Thoracic aorta (tissue), 2 donors: ENCODE results near the gene SLX9. TPM values are rescaled to one million over a fixed set of nuclear protein-coding genes. Genes with fewer than 3 reads are reported as not detected.

ENCODE experiments used
- ATAC-seq: fragments of 150-250 bp; one replicate; pipeline ENCODE4 v1.8.0; 2017; ENCODE audit warnings: low read depth; ENCODE audit not compliant: insufficient number of reproducible peaks, low FRiP score
- DNase-seq: peaks from one replicate; pipeline ENCODE4 v3.0.0-alpha.2; 2020; ENCODE audit warnings: low spot score
- H3K27ac ChIP-seq, 2 donors: fragments of 200-600 bp; sonication (generic); 1 replicate in 1 of 2; 2 replicates in 1 of 2; pipeline ENCODE4 v1.5.1; 2016; ENCODE audit warnings: mild to moderate bottlenecking in 2 of 2, moderate library complexity in 2 of 2
- H3K27me3 ChIP-seq: fragments of 200-600 bp; sonication (generic); replicated peaks from 2 replicates; pipeline ENCODE4 v1.6.0; 2016; ENCODE audit warnings: mild to moderate bottlenecking; ENCODE audit not compliant: insufficient read depth
- H3K36me3 ChIP-seq: fragments of 200-600 bp; sonication (generic); one replicate; pipeline ENCODE4 v1.5.1; 2016
- H3K4me1 ChIP-seq, 2 donors: fragments of 200-600 bp; sonication (generic); 1 replicate in 1 of 2; 2 replicates in 1 of 2; pipeline versions ENCODE4 v1.5.1 to v1.6.0; 2016; ENCODE audit warnings: low read depth in 2 of 2, mild to moderate bottlenecking in 1 of 2; ENCODE audit not compliant: control insufficient read depth in 1 of 2
- H3K4me3 ChIP-seq: fragments of 200-600 bp; sonication (generic); 2 replicates; pipeline ENCODE4 v1.5.1; 2016; ENCODE audit warnings: mild to moderate bottlenecking
- H3K9me3 ChIP-seq: fragments of 200-600 bp; sonication (generic); 2 replicates; pipeline ENCODE4 v1.5.1; 2016
- total RNA-seq, 2 donors: library from RNA; depleted of rRNA; stranded (reverse); fragments of >200 nt; gene quantifications; one replicate each; pipeline versions ENCODE4 v1.1.0 to v1.2.3, GENCODE V29; 2016
- TF ChIP-seq, protein P1 (sequence below): fragments of 200-600 bp; sonication (generic); IDR thresholded peaks from one replicate; pipeline ENCODE4 v1.5.1; 2019; ENCODE audit warnings: antibody characterized with exemption

The SLX9 gene
- total RNA-seq, 2 donors from 2014 or later = 5.9 to 10.6 TPM

GRCh38 chr21:44950351-44950750, 10.5 kb downstream of the SLX9 start:
- ATAC-seq = no peak
- TF ChIP-seq, protein P1, sequence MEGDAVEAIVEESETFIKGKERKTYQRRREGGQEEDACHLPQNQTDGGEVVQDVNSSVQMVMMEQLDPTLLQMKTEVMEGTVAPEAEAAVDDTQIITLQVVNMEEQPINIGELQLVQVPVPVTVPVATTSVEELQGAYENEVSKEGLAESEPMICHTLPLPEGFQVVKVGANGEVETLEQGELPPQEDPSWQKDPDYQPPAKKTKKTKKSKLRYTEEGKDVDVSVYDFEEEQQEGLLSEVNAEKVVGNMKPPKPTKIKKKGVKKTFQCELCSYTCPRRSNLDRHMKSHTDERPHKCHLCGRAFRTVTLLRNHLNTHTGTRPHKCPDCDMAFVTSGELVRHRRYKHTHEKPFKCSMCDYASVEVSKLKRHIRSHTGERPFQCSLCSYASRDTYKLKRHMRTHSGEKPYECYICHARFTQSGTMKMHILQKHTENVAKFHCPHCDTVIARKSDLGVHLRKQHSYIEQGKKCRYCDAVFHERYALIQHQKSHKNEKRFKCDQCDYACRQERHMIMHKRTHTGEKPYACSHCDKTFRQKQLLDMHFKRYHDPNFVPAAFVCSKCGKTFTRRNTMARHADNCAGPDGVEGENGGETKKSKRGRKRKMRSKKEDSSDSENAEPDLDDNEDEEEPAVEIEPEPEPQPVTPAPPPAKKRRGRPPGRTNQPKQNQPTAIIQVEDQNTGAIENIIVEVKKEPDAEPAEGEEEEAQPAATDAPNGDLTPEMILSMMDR = no peak

DNA sequence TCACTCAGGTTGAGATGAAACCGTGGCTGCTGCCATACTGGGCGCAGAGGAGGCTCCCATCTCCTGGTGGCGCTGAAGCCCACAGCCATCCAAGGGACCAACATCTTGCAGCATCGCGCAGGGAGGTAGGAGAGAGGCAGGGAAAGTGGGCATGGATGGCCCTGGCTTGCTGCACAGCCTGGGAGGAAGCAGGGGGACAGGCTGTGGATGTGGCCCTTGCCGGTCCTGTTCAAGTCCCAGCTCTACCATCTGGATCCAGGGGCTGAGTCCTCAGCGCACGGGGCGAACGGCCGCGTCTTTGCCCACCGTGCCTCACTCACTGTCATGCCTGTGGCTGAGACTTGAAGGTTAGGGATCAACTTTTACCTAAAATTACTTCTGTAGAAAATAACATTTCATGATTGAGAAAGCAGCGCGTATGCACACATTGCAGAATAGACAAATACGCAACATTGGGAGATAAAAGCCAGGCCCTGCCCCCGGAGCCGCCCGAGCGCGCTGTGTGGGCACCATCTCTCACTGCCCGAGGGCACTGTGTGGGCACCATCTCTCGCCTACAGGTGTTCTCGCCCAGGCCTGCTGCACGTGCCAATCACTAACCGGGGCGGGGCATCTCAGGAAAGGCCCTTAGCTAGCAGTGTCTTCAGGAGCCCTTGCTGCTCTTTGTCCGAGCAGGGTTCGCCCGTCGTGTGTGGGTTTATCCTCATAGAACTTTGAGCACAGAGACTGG, 11.5 kb downstream of the SLX9 start:
- DNase-seq (no peak), ATAC-seq (no peak)
- no peak overlapping the region for H3K4me3 ChIP-seq
- no peaks in the 10 kb centered on the region for H3K36me3 ChIP-seq
- H3K9me3 ChIP-seq = no peaks in the 10 kb centered on the region
- H3K4me1 ChIP-seq = peaks cover 27 to 65% of the 10 kb centered on the region in 2 donors
- H3K27me3 ChIP-seq = no peaks in the 10 kb centered on the region
- TF ChIP-seq, protein P1 = no peak
- H3K27ac ChIP-seq = peak overlapping the region; percentile 80 to 88

More at GRCh38 chr21:44950351-44950750, 10.5 kb downstream of the SLX9 start:
- H3K4me3 ChIP-seq = peak overlapping the region; percentile 19
- H3K4me1 ChIP-seq = peaks cover 27 to 65% of the 10 kb centered on the region in 2 donors
- H3K27ac ChIP-seq = peak overlapping the region; percentile 80 to 88
- no peaks in the 10 kb centered on the region for H3K27me3 ChIP-seq
- no peaks in the 10 kb centered on the region for H3K36me3 ChIP-seq
- no peak for DNase-seq
- H3K9me3 ChIP-seq = no peaks in the 10 kb centered on the region

DNA sequence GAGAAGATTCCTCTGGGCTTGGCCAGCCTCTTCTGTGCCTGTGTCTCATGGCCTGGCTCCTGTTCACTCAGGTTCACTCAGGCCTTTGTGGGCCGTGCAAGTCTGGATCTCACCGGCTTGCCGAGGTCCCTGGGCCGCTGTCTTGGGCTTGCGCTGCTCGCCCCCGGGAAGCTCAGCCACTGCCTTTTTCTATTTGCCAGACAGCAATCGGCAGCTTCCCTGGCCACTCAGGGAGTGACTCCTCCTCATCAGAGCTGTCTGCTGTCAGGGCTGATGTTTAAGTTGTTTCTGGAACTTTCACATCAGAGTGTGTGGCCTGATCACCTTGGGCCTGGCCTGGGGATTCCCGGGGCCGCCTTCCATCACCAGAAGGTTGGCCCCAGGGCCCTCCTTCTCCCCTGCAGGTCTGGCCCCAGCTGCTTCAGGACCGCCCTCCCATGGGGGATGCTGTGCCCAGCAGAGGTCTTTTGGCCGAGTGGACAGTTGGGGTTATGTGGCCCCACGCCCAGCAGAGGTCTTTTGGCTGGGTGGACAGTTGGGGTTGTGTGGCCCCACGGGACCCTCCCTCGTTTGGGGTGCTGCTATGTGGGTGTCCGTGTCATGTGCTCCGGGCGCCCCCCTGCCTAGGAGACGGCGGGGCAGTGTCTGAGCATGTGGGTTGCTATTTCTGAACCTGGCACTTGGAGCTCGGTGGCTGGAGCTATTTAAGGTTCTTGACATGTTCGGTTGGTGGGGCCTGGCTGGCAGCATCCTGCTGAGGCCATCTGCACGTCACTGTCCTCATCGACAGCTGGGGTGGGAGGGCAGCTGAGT, 12.5 kb downstream of the SLX9 start:
- H3K36me3 ChIP-seq = no peaks in the 10 kb centered on the region
- TF ChIP-seq, protein P1 = no peak
- H3K4me1 ChIP-seq = peaks cover 27 to 64% of the 10 kb centered on the region in 2 donors
- DNase-seq (no peak), ATAC-seq (no peak)
- H3K27me3 ChIP-seq = no peaks in the 10 kb centered on the region
- H3K9me3 ChIP-seq = no peaks in the 10 kb centered on the region
- H3K27ac ChIP-seq = peak overlapping the region; percentile 67 to 87
- H3K4me3 ChIP-seq = peak overlapping the region; percentile 8

GRCh38 chr21:44952929-44953627, 13.2 kb downstream of the SLX9 start:
- ATAC-seq (no peak), DNase-seq (no peak)
- TF ChIP-seq, protein P1 = no peak
- Histone ChIP-seq H3K4me3 (no peak overlapping the region), H3K9me3 (no peaks in the 10 kb centered on the region), H3K27ac (peak overlapping the region; percentile 67 to 87), H3K4me1 (peaks cover 28 to 70% of the 10 kb centered on the region in 2 donors), H3K36me3 (no peaks in the 10 kb centered on the region), H3K27me3 (no peaks in the 10 kb centered on the region)

DNA sequence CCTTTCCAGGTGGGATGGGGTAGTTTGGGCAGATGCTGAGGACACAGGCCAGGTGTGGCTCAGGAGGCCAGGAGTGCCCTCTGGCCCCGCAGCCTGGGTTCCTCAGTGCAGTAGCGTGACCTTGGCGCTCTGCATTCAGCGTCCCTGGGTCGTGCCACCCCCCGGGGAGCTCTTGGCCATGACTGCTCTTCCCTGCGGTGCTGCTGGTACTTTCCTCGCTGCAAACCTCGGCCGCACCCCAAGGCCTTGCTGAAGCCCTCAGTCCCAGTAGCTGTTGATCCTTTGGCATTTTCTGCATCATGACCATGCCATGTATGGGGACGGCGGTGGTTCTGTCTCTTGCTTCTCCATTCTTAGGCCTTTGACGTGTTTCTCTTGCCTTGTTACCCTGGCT, 13.8 kb downstream of the SLX9 start:
- peaks cover 33 to 76% of the 10 kb centered on the region in 2 donors for H3K4me1 ChIP-seq
- TF ChIP-seq, protein P1 = no peak
- no peaks in the 10 kb centered on the region for H3K27me3 ChIP-seq
- H3K36me3 ChIP-seq = no peaks in the 10 kb centered on the region
- no peak for ATAC-seq
- H3K4me3 ChIP-seq = no peak overlapping the region
- H3K27ac ChIP-seq = peak overlapping the region; percentile 67 to 87
- H3K9me3 ChIP-seq = no peaks in the 10 kb centered on the region
- DNase-seq = no peak
